Spleen (tissue), 7 donors: ENCODE measurements around the gene SLC22A2.

Experiments
- CTCF ChIP-seq, 11 experiments: fragments of 200-600 bp in 7 of 11; fragments of 450-650 bp in 4 of 11; sonication (generic) in 4 of 11; IDR thresholded peaks in 8 of 11; conservative IDR thresholded peaks in 3 of 11; 1 replicate in 7 of 11; 2 replicates in 4 of 11; pipeline versions ENCODE4 v1.4.0 to v1.8.0; 2016 to 2021; ENCODE audit warnings: antibody characterized with exemption in 11 of 11, inconsistent platforms in 4 of 11, mild to moderate bottlenecking in 1 of 11
- POLR2A ChIP-seq, 3 donors: fragments of 450-650 bp; IDR thresholded peaks; one replicate each; pipeline ENCODE4 v1.5.1; 2017; ENCODE audit warnings: antibody characterized with exemption in 3 of 3, mild to moderate bottlenecking in 1 of 3
- donor health status: DM: no; HTN: no; CAD: no; lungs with moderate emphysema.
- donor health status: DM: no; HTN: no; CAD: no.
- donor health status: DM: no; HTN: no; CAD: no.

- no peak for TF ChIP-seq CTCF (IDR thresholded peaks at IDR 0.05 in 8 of 11, conservative IDR thresholded peaks at IDR 0.05 in 3 of 11)
- no peak for TF ChIP-seq POLR2A (IDR thresholded peaks at IDR 0.05)
These were observed 10.5 kb upstream of the SLC22A2 start for GRCh38 chr6:160269023-160269521.
